T-helper 1 cell treated with Interleukin-12 subunit alpha and Interleukin-12 subunit beta and Interleukin-4 antibody, amounts not matched to agents 30 μg/mL and 1 μg/mL, for 36 hours (primary cell): ENCODE measurements around the gene NRP2.

Source experiments
- H3K27ac Mint-ChIP-seq: one replicate; pipeline ENCODE4 v1.8.0; 2021; ENCODE audit warnings: mild to moderate bottlenecking, mixed read lengths
- H3K27me3 Mint-ChIP-seq: one replicate; pipeline ENCODE4 v1.8.0; 2021; ENCODE audit warnings: low read depth, mixed read lengths
- H3K36me3 Mint-ChIP-seq: one replicate; pipeline ENCODE4 v1.8.0; 2021; ENCODE audit warnings: low read depth, mixed read lengths
- H3K4me1 Mint-ChIP-seq: one replicate; pipeline ENCODE4 v1.8.0; 2021; ENCODE audit warnings: low read depth, mixed read lengths
- H3K4me3 Mint-ChIP-seq: one replicate; pipeline ENCODE4 v1.8.0; 2021; ENCODE audit warnings: mild to moderate bottlenecking, moderate library complexity, mixed read lengths
- H3K9me3 Mint-ChIP-seq: one replicate; pipeline ENCODE4 v1.8.0; 2021; ENCODE audit warnings: mixed read lengths

The NRP2 gene

DNA sequence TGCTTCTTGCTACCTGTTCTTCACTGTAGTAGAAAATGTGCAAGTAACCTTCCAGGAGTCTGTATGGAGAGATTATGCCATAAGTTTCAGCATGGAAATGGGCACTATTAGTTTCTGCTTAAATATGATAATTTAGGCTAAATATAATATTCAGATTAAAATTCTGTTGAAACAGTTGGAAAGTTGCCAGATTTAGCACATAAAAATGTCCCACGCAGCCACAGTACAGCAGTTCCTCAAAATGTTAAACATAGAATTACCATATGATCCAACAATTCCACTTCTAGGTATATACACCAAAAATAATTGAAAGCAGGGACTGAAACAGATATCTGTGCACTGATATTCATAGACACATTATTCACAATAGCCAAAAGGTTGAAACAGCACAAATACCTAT is 121.2 kb downstream of the NRP2 start:
- no peaks in the 10 kb centered on the region for H3K36me3 Mint-ChIP-seq

DNA sequence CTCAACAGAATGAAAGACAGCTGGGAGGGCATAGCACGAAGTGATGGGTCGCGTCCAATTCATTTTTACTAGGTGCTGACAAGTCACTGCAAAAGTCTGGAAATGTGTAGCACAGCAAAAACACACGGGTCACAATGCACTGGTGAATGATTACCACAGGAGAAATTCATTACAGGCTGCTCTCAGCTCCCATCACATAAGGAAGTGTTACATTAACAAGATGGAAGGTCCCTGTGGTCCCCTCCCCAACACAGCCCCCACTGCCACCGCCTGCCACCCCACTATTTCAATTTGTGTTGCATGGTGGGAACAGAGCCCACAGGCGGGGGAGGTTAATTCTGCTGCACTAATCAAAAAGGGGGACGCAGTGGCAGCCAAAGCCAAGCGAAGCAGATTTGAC is 122.8 kb downstream of the NRP2 start:
- Mint-ChIP-seq H3K27me3 (peaks cover 8% of the 10 kb centered on the region), H3K9me3 (no peaks in the 10 kb centered on the region), H3K4me1 (no peaks in the 10 kb centered on the region), H3K27ac (no peak overlapping the region), H3K4me3 (no peak overlapping the region), H3K36me3 (no peaks in the 10 kb centered on the region)

More for the DNA sequence above, 121.2 kb downstream of the NRP2 start:
- Mint-ChIP-seq H3K27ac (no peak overlapping the region), H3K9me3 (no peaks in the 10 kb centered on the region), H3K4me3 (no peak overlapping the region), H3K27me3 (peaks cover 8% of the 10 kb centered on the region), H3K4me1 (no peaks in the 10 kb centered on the region)

DNA sequence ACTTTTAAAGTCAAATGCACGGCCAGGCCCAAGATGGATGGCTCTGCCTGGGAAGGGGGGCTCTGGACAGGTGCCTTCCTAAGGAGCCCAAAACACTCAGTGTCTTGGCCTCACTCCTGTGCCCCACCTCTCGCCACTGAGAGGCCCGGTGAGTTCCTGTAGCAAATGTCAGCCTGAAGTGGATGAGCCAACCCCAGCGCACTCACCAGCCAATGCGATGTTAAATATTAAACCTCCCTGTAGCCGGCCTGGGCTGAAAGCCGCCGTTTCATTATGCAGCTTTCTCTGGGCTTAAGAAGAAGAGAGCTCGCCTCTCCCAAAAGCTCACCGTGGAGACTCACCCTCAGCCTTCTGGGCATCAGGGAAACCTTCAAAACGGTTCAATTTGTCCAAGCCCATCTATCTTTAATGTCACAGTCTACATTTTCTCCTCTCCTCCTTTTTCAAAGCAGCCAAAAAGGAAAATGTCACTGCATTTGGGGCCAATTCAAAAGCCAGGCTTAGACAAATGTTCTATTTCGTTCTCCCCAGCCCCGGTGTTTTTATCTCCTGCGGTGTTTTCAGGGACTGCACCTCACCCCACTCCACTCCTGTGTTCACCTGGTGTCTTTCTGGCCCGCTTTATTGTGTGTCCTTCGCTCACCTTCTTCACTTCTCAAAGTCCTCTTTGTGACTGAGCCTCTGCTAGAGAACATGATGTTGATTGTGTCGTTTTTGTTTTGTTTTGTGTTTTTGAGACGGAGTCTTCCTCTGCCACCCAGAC is 124.0 kb downstream of the NRP2 start:
- Mint-ChIP-seq H3K27ac (no peak overlapping the region), H3K4me1 (no peaks in the 10 kb centered on the region), H3K4me3 (no peak overlapping the region), H3K36me3 (no peaks in the 10 kb centered on the region), H3K27me3 (peaks cover 11% of the 10 kb centered on the region), H3K9me3 (no peaks in the 10 kb centered on the region)

DNA sequence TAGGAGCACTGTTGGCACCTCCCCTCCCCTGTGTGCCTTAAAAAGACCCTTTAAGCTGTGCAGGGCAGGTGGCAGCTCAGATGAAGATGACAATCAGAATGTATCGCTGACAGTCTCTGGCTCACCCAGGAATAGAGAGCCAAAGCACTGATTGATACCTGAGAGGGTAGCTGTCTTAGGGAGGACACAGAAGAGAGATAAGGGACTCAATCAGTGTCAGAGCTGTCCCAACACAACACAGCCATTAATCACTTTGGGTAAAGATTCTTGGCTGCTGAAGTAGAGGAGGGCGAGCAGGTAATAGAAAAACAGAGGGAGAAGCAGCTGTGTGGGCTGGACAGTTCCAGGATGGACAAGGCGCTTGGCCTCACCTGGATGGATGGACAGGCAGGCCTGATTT is 124.9 kb downstream of the NRP2 start:
- Mint-ChIP-seq H3K4me1 (no peaks in the 10 kb centered on the region), H3K9me3 (no peaks in the 10 kb centered on the region), H3K27me3 (peaks cover 18% of the 10 kb centered on the region), H3K27ac (no peak overlapping the region), H3K36me3 (no peaks in the 10 kb centered on the region), H3K4me3 (no peak overlapping the region)

DNA sequence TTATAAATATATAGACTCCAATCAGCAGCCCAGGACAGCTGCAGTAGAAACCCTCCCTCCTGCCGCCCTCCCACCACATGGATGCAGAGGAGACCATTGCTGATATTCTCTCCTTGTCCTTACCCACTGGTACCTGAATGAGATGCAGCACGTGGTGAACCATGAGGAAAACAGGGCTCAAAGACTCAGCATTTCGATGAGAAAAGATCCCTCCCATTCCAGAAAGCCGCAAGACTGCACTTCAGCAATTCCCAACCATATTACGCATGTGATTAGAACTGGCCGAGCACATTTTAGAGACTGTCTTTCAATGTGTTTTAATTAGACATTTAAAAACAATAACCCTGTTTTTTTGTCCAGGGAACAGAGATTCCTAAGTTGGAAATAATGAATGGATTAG is 125.5 kb downstream of the NRP2 start:
- no peak overlapping the region for H3K27ac Mint-ChIP-seq
- H3K27me3 Mint-ChIP-seq: peaks cover 18% of the 10 kb centered on the region
- H3K36me3 Mint-ChIP-seq: no peaks in the 10 kb centered on the region
- H3K9me3 Mint-ChIP-seq: no peaks in the 10 kb centered on the region
- no peaks in the 10 kb centered on the region for H3K4me1 Mint-ChIP-seq
- no peak overlapping the region for H3K4me3 Mint-ChIP-seq

DNA sequence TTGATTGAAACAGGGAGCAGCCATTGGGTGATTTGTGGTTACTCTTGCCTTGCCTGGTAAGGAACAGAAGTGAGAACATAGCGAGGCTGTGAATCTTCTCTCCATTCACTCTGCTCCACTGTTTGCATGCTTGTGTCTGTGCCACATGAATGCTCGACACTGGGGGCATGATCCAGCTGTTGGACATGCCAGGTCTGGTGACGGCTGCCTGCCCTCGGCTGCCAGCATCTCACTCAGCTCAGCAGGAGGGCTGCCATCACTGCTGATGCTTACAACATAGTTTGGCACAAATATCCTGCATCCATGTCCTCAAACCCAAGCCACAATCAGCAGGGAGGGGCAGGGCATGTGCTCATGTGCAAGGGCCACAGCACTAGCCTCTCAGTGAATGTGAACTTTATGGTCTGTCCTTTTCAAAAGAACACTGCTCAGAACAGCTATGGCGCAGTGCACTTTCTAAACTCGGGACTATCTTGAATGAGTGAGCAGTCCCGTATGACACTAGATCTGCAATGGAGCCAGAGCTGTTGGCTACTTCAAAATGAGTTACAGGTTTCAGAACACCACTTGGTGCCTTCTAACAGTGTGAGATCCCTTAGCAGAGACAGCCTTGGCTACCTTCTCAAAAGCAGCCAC is 126.3 kb downstream of the NRP2 start:
- Mint-ChIP-seq H3K27ac (no peak overlapping the region), H3K27me3 (peaks cover 17% of the 10 kb centered on the region), H3K9me3 (no peaks in the 10 kb centered on the region), H3K4me1 (no peaks in the 10 kb centered on the region), H3K4me3 (no peak overlapping the region), H3K36me3 (no peaks in the 10 kb centered on the region)

DNA sequence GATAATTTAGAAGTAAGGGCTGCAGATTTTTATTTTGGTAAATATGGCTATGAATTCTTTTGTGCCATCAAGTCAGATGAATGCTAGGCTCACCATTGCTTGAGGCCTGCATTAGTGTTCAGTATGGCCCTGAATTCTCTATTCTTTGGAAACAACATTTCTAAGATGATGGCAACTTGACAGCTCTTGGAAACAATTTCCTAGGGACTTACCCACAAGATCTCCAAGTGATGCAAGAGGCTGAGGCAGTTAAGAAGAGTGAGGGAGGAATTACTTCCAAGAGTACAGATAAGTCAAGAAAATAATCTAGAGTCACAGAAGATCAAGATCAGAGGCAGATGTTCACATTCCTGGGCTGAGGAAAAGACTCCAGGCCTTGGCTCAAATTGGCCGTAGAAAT is 129.1 kb downstream of the NRP2 start:
- peaks cover 19% of the 10 kb centered on the region for H3K27me3 Mint-ChIP-seq
- no peaks in the 10 kb centered on the region for H3K4me1 Mint-ChIP-seq
- no peaks in the 10 kb centered on the region for H3K36me3 Mint-ChIP-seq
- H3K27ac Mint-ChIP-seq: no peak overlapping the region
- H3K9me3 Mint-ChIP-seq: no peaks in the 10 kb centered on the region
- H3K4me3 Mint-ChIP-seq: no peak overlapping the region

DNA sequence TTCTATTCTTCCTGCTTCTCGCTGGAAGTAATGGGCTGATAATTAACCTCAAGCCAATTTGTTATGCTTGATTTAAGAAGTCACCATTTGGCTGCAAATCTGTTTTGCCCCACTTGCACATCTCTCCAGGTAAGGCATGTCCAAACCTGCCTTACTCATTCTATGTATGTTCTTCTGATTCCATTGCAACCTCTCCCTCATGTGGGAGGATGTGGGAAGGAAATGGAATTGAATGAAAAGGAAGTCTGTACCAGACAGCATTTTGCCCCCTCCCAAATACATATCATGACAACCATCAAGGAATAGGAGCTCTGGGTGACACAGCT is 131.7 kb downstream of the NRP2 start:
- H3K27ac Mint-ChIP-seq: no peak overlapping the region
- peaks cover 20% of the 10 kb centered on the region for H3K27me3 Mint-ChIP-seq
- no peak overlapping the region for H3K4me3 Mint-ChIP-seq
- no peaks in the 10 kb centered on the region for H3K4me1 Mint-ChIP-seq
- H3K36me3 Mint-ChIP-seq: no peaks in the 10 kb centered on the region
- H3K9me3 Mint-ChIP-seq: no peaks in the 10 kb centered on the region

DNA sequence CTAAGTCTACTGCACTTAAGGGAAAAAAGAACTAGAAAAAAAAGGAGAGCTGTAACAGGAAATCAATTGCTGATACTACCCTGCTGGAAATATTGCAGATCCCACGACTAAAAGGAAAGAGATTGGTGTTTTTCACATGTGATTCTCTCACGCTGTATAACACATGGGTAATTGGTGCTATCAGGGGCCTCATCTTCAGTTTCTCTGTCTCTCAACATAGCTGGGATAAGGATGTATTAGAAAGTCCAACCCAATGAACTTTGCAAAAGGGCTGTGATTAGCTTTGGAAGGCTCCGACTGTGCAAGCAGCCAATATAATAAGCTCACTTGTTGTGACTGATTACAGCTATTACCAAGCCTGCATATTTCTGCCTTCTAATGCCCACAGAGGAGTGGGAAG is 133.4 kb downstream of the NRP2 start:
- no peaks in the 10 kb centered on the region for H3K4me1 Mint-ChIP-seq
- H3K36me3 Mint-ChIP-seq: no peaks in the 10 kb centered on the region
- H3K27ac Mint-ChIP-seq: no peak overlapping the region
- no peaks in the 10 kb centered on the region for H3K9me3 Mint-ChIP-seq
- peaks cover 23% of the 10 kb centered on the region for H3K27me3 Mint-ChIP-seq
- no peak overlapping the region for H3K4me3 Mint-ChIP-seq

DNA sequence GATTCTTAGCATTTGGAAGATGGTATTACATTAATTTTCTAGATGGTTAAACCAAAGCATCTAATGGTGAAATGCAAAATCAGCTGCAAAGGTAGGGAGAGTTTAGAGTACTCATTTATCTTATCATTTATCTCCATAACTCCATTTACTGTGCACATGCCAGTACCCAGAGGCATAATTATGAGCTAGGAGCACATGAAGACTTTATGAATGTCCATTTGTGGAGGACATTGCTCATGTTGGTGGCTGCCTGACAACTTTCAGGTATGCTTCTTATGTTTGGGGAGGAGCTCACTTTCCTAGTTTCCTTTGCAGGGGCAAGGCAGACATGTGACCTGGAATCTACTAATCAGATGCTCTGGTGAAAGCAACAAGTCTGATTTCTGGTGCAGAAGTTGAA is 134.0 kb downstream of the NRP2 start:
- H3K9me3 Mint-ChIP-seq: no peaks in the 10 kb centered on the region
- H3K27me3 Mint-ChIP-seq: peaks cover 20% of the 10 kb centered on the region
- H3K36me3 Mint-ChIP-seq: no peaks in the 10 kb centered on the region
- no peaks in the 10 kb centered on the region for H3K4me1 Mint-ChIP-seq
- no peak overlapping the region for H3K4me3 Mint-ChIP-seq
- no peak overlapping the region for H3K27ac Mint-ChIP-seq

DNA sequence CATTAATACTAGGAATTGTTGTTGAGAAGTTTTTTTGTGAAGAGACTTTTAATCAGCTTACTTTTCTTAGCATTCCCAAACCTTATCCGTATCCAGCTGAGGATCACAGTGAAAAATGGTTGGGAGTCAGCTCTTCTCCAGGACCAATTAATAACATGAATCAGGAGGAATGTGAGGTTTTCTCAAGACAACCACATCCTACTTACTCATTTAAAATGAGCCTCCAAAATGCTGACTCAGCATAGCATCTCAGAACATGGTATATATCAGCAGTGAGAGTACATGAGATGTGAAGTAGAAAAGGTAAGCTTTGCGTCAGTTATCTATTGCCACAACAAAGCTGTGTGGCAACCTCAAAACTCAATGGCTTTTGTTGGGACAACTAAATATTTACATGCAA is 140.3 kb downstream of the NRP2 start:
- no peaks in the 10 kb centered on the region for H3K9me3 Mint-ChIP-seq
- H3K4me3 Mint-ChIP-seq: no peak overlapping the region
- H3K4me1 Mint-ChIP-seq: no peaks in the 10 kb centered on the region

DNA sequence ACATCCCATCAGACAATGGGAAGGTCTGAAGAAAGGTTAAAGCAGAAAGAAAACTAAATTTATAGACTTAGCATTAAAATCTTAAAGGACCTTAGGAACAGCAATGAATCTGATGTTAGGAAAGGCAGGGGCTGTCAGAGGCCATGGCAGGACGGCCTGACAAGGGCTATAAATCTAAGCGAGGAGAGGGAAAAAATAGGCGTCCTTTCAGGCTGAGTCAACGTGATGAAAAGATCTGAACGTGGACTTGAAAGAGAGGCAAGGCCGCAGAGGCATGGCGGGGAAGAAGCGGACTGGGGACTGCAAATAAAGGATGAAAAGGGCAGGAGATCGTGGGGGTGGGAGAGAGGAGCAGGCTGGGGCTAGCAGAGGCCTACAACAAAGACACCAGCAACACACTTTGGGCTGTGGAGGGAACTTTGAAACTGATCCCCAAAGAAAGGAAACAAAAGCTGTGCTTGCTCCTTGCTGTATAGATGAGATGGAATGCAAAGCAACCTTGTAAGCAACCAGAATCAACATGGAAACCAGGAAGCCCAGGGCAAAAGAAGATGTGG is 145.6 kb downstream of the NRP2 start:
- Mint-ChIP-seq H3K36me3 (no peaks in the 10 kb centered on the region), H3K9me3 (no peaks in the 10 kb centered on the region), H3K27me3 (no peaks in the 10 kb centered on the region), H3K27ac (no peak overlapping the region), H3K4me1 (no peaks in the 10 kb centered on the region), H3K4me3 (no peak overlapping the region)

More for the DNA sequence above, 140.3 kb downstream of the NRP2 start:
- H3K27me3 Mint-ChIP-seq: peaks cover 3% of the 10 kb centered on the region
- no peak overlapping the region for H3K27ac Mint-ChIP-seq
- no peaks in the 10 kb centered on the region for H3K36me3 Mint-ChIP-seq

DNA sequence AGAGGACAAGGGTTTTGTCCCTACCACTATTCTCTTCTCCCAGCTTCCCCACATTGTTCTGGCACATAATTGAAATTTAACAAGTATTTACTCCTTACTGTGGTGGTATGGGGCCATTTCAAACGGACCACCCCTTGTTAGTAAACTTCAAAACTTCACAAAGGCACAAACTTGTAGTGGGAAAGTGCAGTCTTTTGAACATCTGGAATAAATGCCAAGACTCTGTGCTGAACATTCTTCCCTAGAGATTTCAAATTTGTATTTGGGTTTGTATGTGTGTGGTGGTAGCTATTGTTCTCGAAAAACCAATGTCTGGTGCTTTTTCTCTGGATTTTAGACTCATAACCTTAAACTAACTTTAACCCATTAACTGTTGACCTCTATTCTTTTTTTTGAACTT is 151.6 kb downstream of the NRP2 start:
- no peak overlapping the region for H3K4me3 Mint-ChIP-seq
- no peaks in the 10 kb centered on the region for H3K36me3 Mint-ChIP-seq
- no peak overlapping the region for H3K27ac Mint-ChIP-seq
- peaks cover 13% of the 10 kb centered on the region for H3K27me3 Mint-ChIP-seq
- H3K9me3 Mint-ChIP-seq: no peaks in the 10 kb centered on the region
- H3K4me1 Mint-ChIP-seq: no peaks in the 10 kb centered on the region

DNA sequence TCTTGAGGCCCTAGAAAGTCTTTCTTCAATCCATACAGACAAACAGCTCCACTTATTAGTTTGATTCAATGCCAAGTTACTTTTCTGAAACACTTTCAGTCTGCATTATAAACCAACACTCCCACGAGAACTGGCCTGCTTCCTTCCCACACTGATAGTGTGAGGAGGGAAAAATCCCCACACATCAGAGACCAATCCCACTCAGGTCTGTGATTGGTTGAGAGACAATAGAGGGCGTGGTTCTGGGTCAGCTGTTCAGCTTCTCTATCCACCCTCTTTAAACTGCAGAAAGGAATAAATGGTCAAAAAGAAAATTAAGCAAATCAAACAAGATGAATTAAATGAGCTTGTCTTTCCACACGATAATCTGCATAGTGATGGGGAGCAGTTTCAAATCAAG is 152.5 kb downstream of the NRP2 start:
- H3K36me3 Mint-ChIP-seq: no peaks in the 10 kb centered on the region
- H3K9me3 Mint-ChIP-seq: no peaks in the 10 kb centered on the region
- no peaks in the 10 kb centered on the region for H3K4me1 Mint-ChIP-seq
- H3K27ac Mint-ChIP-seq: no peak overlapping the region
- H3K4me3 Mint-ChIP-seq: no peak overlapping the region
- peaks cover 13% of the 10 kb centered on the region for H3K27me3 Mint-ChIP-seq

DNA sequence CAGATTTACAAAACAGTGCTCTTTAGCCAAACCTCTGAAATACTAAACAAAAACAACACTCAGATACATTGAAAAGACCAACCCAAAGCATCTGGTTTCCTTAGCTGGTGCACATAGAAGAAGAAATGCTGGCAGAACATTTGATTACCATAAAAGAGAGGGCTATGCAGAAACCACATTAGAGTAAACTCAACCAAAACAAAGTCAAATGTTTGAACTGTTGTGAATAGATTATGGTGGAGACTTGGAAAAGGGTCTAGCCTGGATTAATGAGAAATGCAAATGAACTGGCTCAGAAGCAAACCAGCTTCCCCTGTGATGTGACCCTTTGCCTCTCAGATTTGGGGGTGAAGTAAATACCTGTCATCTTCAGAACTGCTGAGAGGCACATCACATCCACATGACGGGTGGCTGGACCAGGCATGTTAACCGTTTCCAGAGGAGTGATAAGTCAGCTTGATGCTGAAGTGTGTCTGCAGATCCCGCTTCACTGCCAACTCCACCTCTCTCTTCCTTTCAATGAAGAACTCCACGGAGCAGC is 153.0 kb downstream of the NRP2 start:
- no peaks in the 10 kb centered on the region for H3K4me1 Mint-ChIP-seq
- H3K27me3 Mint-ChIP-seq: peaks cover 13% of the 10 kb centered on the region
- H3K9me3 Mint-ChIP-seq: no peaks in the 10 kb centered on the region
- H3K27ac Mint-ChIP-seq: no peak overlapping the region
- no peaks in the 10 kb centered on the region for H3K36me3 Mint-ChIP-seq
- H3K4me3 Mint-ChIP-seq: no peak overlapping the region
